Measurements from ENCODE around the gene TOGARAM2.

TOGARAM2 gene

GRCh38 chr2:28956415-28956826 is 24.7 kb upstream of the TOGARAM2 start:
- H3K4me3 ChIP-seq (ENCODE audit: low read depth, low read length) = peak overlapping the region; percentile 33
- no peak for DNase-seq (ENCODE audit: low read depth, low spot score)
- ChIA-PET CTCF (interaction anchor here (0.5 to 2.0 kb wide), 15 partner anchors 9 to 1126 kb away, joined by 3 to 9 read pairs (median 4); no protein-coding TSS in a partner anchor), POLR2A (no interaction called here)
- TF ChIP-seq CTCF (IDR thresholded peaks at IDR 0.05; ENCODE audit: insufficient read depth, low read length, missing control alignments) = peak; percentile 56

GRCh38 chr2:28956890-28957289 is 24.2 kb upstream of the TOGARAM2 start:
- ChIA-PET POLR2A (no interaction called here), CTCF (interaction anchor here (0.5 to 2.0 kb wide), 9 partner anchors 30 to 1115 kb away, joined by 3 to 9 read pairs (median 5); no protein-coding TSS in a partner anchor)
- DNase-seq (ENCODE audit: low read depth, low spot score) = no peak
- TF ChIP-seq CTCF (IDR thresholded peaks at IDR 0.05; ENCODE audit: insufficient read depth, low read length, missing control alignments) = peak; percentile 11
- H3K4me3 ChIP-seq (ENCODE audit: low read depth, low read length) = no peak overlapping the region

GRCh38 chr2:28958689-28959088 is 22.4 kb upstream of the TOGARAM2 start:
- POLR2A ChIA-PET = interaction anchor here (0.7 kb wide), 1 partner anchor 57 kb away, joined by 3 read pairs; no protein-coding TSS in a partner anchor
- no peak overlapping the region; the same call in 1 of the 2 replicates for H3K4me3 ChIP-seq (ENCODE audit: low read depth, low read length)
- DNase-seq (ENCODE audit: low read depth, low spot score) = peak; percentile 37
- TF ChIP-seq CTCF (IDR thresholded peaks at IDR 0.05; ENCODE audit: insufficient read depth, low read length, missing control alignments) = peak; percentile 37
- CTCF ChIA-PET = interaction anchor here (0.6 to 2.0 kb wide), 34 partner anchors 8 to 1155 kb away, joined by 3 to 19 read pairs (median 4); no protein-coding TSS in a partner anchor

GRCh38 chr2:28960401-28960800 is 20.7 kb upstream of the TOGARAM2 start:
- CTCF ChIA-PET = interaction anchor here (0.5 to 2.0 kb wide), 7 partner anchors 18 to 1112 kb away, joined by 3 to 16 read pairs (median 3); no protein-coding TSS in a partner anchor

GRCh38 chr2:28962505-28962904 is 18.6 kb upstream of the TOGARAM2 start:
- DNase-seq (ENCODE audit: low read depth, low spot score) = no peak
- no peak overlapping the region for H3K4me3 ChIP-seq (ENCODE audit: low read depth, low read length)
- CTCF ChIA-PET = no interaction called here
- POLR2A ChIA-PET = no interaction called here
- no peak for TF ChIP-seq CTCF (IDR thresholded peaks at IDR 0.05; ENCODE audit: insufficient read depth, low read length, missing control alignments)

More at GRCh38 chr2:28960401-28960800, 20.7 kb upstream of the TOGARAM2 start:
- H3K4me3 ChIP-seq (ENCODE audit: low read depth, low read length) = no peak overlapping the region
- no peak for TF ChIP-seq CTCF (IDR thresholded peaks at IDR 0.05; ENCODE audit: insufficient read depth, low read length, missing control alignments)
- DNase-seq (ENCODE audit: low read depth, low spot score) = no peak
- POLR2A ChIA-PET = no interaction called here

GRCh38 chr2:28970464-28971160 is 10.5 kb upstream of the TOGARAM2 start:
- H3K4me3 ChIP-seq (ENCODE audit: low read depth, low read length) = no peak overlapping the region
- ChIA-PET CTCF (interaction anchor here (1.1 to 1.6 kb wide), 2 partner anchors 12 to 15 kb away, joined by 5 to 6 read pairs; no protein-coding TSS in a partner anchor), POLR2A (no interaction called here)
- TF ChIP-seq CTCF (IDR thresholded peaks at IDR 0.05; ENCODE audit: insufficient read depth, low read length, missing control alignments) = no peak
- no peak for DNase-seq (ENCODE audit: low read depth, low spot score)
